Bronchial epithelial cell (primary cell): Measurements from ENCODE around the gene LPO. TPM values are rescaled to one million over a fixed set of nuclear protein-coding genes. Genes with fewer than 3 reads are reported as not detected.

Experiments used
- DNase-seq: peaks from one replicate; pipeline ENCODE4 v3.0.0-alpha.2; 2010; ENCODE audit warnings: low read depth
- FAIRE-seq: peaks from 2 replicates; lab custom pipeline; 2011; peaks lifted over from hg19 to GRCh38; lab: Jason Lieb, UNC
- H3K27me3 ChIP-seq: 2 replicates; pipeline ENCODE4 v1.5.1; 2011; ENCODE audit warnings: low read length; ENCODE audit not compliant: control insufficient read depth, insufficient read depth
- H3K36me3 ChIP-seq: 2 replicates; pipeline ENCODE4 v1.5.1; 2011; ENCODE audit warnings: low read length; ENCODE audit not compliant: control insufficient read depth, insufficient read depth
- H3K4me3 ChIP-seq: 2 replicates; pipeline ENCODE4 v1.5.1; 2011; ENCODE audit warnings: mild to moderate bottlenecking, low read depth, low read length, control low read depth
- CTCF ChIP-seq: IDR thresholded peaks from 2 replicates; pipeline ENCODE4 v1.5.1; 2011; ENCODE audit warnings: mild to moderate bottlenecking, moderate library complexity, low read length, control low read depth, inconsistent platforms; ENCODE audit not compliant: insufficient read depth, severe bottlenecking
- total RNA-seq: library from RNA; depleted of rRNA; stranded (reverse); fragments of >200 nt; gene quantifications from 2 replicates; pipeline ENCODE4 v1.2.1, GENCODE V29; 2014

LPO gene
- total RNA-seq, 1 donor from 2014 or later: not detected

- DNase-seq: no peak
- no peaks in the 10 kb centered on the region for H3K36me3 ChIP-seq
- FAIRE-seq: no peak
- no peak overlapping the region for H3K4me3 ChIP-seq
- H3K27me3 ChIP-seq: peaks cover 32% of the 10 kb centered on the region
- no peak for TF ChIP-seq CTCF
Observed at GRCh38 chr17:58246104-58246740, 7.8 kb downstream of the LPO start.

GRCh38 chr17:58246781-58247180 lies 8.4 kb downstream of the LPO start:
- no peak for TF ChIP-seq CTCF
- no peaks in the 10 kb centered on the region for H3K36me3 ChIP-seq
- DNase-seq (no peak), FAIRE-seq (no peak)
- H3K4me3 ChIP-seq: no peak overlapping the region
- peaks cover 30% of the 10 kb centered on the region for H3K27me3 ChIP-seq

GRCh38 chr17:58247511-58248363 lies 9.4 kb downstream of the LPO start:
- no peak for DNase-seq
- Histone ChIP-seq H3K27me3 (peaks cover 30% of the 10 kb centered on the region), H3K36me3 (no peaks in the 10 kb centered on the region), H3K4me3 (no peak overlapping the region)
- no peak for FAIRE-seq
- no peak for TF ChIP-seq CTCF

- H3K27me3 ChIP-seq: peaks cover 27% of the 10 kb centered on the region
- FAIRE-seq (no peak), DNase-seq (no peak)
- no peak for TF ChIP-seq CTCF
- no peaks in the 10 kb centered on the region for H3K36me3 ChIP-seq
- no peak overlapping the region for H3K4me3 ChIP-seq
Observed at GRCh38 chr17:58248955-58249269, 10.5 kb downstream of the LPO start.

GRCh38 chr17:58249270-58250133 lies 11.1 kb downstream of the LPO start:
- Histone ChIP-seq H3K4me3 (peak overlapping the region; percentile 31), H3K36me3 (no peaks in the 10 kb centered on the region), H3K27me3 (peaks cover 25% of the 10 kb centered on the region)
- FAIRE-seq (no peak), DNase-seq (no peak)
- peak; percentile 94 for TF ChIP-seq CTCF
